Renal cortex interstitium (tissue), 11 donors: ENCODE data around the gene LMOD2. TPM values are rescaled to one million over a fixed set of nuclear protein-coding genes. Genes with fewer than 3 reads are reported as not detected.

Source experiments
- DNase-seq, 11 donors: peaks; one replicate each; pipeline ENCODE4 v3.0.0-alpha.2; 2013; ENCODE audit warnings: low read depth in 9 of 11, low spot score in 4 of 11; ENCODE audit errors: extremely low read depth in 1 of 11
- polyA plus RNA-seq, 3 donors: library from polyadenylated mRNA; unstranded; fragments of 120-200 nt; gene quantifications; one replicate each; pipeline ENCODE4 v1.2.1, GENCODE V29; 2013; ENCODE audit not compliant: insufficient read length in 3 of 3

Gene LMOD2
- polyA plus RNA-seq, 3 donors, result 0.06 TPM; not detected in 2

GRCh38 chr7:123692471-123692877 is 36.8 kb downstream of the LMOD2 start:
- no peak for DNase-seq

DNA sequence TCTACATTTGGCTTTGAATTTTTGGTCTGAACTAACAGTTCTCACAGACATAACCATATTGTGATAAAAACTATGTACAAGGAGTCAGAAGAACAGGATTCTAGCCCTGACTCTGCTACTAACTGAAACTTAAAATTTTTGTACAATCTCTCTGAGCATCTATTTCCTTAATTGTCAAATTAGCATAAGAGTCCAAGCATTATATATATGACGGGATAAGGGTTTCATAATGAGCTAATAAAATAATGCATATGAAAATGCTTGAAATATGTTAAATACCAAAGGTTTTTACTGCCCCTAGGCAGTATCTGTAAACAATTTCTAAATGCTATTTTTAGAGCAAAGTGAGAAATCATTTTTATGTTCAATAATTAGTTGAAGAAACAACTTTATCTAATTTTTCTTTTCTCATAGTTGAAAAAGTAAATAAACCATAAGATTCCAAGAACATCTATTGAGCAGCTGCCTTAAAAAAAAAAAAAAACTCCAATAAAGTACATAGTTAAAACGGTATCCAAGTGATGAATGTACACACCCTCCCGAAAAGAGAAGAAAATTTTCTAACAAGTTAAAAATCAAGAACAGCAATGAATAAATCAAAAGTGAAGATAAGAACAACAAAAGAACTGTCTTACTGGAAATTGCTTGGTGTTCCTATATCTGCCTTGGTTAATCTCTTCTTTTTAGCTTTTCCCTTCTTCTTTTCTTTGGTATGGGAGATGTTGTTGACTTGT is 40.4 kb downstream of the LMOD2 start:
- no peak for DNase-seq

DNA sequence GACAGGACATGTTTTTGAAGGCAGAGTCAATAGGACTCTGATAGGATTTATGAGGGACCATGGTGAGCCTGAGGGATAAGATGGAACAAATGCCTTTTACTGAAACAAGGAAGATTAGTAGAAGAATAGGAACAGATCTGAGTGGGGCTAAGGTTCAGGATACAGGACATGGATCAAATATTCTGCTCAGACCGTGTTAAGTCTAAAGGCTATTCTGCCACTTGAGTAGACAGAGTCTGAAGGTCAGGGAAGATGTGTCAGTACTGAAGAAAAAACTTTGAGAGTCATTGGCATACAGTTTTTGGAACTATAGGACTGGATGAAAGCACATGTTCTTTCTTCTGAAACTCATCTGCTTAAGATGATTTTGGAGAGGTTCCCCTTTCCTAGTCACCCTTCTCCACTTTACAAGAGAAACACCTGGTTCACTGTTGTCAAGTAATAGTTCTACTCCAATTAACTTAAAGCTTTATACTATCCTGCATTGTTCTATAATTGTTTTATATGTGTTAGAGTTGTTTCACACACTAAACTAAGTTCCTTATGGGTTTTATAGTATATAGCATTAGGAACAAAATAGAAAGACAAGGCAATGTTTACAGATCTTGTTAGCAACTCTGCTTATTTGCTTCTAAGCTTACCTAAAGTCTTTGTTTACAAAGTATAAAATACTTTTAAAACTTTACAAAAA is 49.7 kb downstream of the LMOD2 start:
- no peak for DNase-seq

DNA sequence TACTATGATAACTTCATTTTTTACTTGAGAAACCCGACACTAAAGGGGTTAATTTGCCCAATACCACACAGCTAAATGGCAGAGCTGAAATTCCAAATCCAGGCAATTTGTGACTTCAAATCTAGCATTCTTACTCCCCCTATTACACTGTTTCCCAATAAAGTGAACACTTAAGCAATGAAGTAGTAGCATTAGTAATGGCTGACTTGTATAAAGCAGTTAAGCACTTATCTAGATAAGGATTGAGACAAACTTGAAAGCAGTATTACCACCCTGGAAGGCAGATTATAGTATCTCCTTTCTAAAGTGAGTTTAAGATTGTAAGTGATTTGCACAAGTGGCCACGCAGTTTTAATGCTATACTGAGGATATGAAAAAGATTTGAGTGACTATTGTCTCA is 53.9 kb downstream of the LMOD2 start:
- no peak for DNase-seq

GRCh38 chr7:123710683-123711082 is 55.0 kb downstream of the LMOD2 start:
- no peak for DNase-seq

DNA sequence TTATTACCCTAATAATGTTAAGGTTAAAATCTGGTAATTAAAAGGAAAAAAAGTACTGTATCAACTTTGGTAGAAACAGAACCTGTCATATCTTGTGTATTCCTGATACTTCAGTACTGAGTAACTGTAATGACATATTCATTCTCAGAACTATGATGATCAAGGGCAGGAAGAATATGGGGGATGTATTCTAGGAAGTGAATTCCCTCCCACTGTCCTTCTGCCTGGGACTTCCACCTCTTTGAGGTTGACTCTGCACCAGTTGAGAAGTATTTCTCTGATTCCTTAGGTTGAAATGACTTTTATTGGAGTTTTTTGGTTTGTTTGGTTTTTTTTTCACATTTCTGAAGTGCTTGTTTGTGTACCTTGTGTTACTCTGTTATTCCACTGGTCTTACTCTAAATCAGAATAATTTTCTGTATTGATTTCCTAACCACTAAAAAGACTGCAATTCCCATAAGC is 56.2 kb downstream of the LMOD2 start:
- no peak for DNase-seq

GRCh38 chr7:123712619-123713018 is 57.0 kb downstream of the LMOD2 start:
- DNase-seq, result no peak

Other genes with a start within 250 kb of the LMOD2 start
- gene IQUB, start 121.3 kb upstream of the LMOD2 start, polyA plus RNA-seq, result 1 to 10 TPM; 5.0 to 7.5 (median 7.3) TPM
- gene NDUFA5, start 98.0 kb upstream of the LMOD2 start, polyA plus RNA-seq, result 100 to 1,000 TPM; 189 to 243 (median 204) TPM
- 1 to 10 TPM; 1.7 to 2.8 (median 2.1) TPM for gene ASB15, start 54.0 kb upstream of the LMOD2 start, polyA plus RNA-seq
- 10 to 100 TPM; 71.2 to 85.8 (median 76.4) TPM for gene WASL, start 93.1 kb downstream of the LMOD2 start, polyA plus RNA-seq
- under 1 TPM; 0.08 to 0.18 (median 0.11) TPM for gene HYAL4, start 189.3 kb downstream of the LMOD2 start, polyA plus RNA-seq